HG02870 (cell line): ENCODE measurements around the gene FOXJ2.
"Not testable (repeated sequence)": the region's sequence is repeated elsewhere in the genome, so short reads cannot be mapped to it uniquely, and the experiment has no call there.

Source experiments
- ATAC-seq: cut with Tn5 transposase; IDR thresholded peaks from one replicate; pipeline ENCODE4 v1.9.1; 2021; ENCODE audit warnings: mild to moderate bottlenecking, moderate library complexity; ENCODE audit not compliant: unreplicated experiment

The FOXJ2 gene

GRCh38 chr12:8032242-8033152, at the start of gene FOXJ2:
TSS of gene FOXJ2 (plus strand) at chr12:8032716. CDS start at chr12:8039833, 7,117 bp downstream.
- peak; percentile 60 for ATAC-seq

DNA sequence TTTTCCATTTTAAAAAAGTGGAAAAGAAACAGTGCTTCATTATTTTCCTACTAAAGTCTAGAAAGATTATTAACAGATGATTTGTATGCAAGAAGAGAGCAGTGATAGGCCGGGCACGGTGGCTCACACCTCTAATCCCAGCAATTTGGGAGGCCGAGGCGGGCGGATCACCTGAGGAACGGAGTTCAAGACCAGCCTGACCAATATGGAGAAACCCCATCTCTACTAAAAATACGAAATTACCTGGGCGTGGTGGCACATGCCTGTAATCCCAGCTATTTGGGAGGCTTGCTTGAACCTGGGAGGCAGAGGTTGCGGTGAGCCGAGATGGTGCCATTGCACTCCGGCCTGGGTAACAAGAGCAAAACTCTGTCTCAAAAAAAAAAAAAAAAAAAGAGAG, 49.5 kb upstream of the FOXJ2 start:
- ATAC-seq: not testable (repeated sequence)

DNA sequence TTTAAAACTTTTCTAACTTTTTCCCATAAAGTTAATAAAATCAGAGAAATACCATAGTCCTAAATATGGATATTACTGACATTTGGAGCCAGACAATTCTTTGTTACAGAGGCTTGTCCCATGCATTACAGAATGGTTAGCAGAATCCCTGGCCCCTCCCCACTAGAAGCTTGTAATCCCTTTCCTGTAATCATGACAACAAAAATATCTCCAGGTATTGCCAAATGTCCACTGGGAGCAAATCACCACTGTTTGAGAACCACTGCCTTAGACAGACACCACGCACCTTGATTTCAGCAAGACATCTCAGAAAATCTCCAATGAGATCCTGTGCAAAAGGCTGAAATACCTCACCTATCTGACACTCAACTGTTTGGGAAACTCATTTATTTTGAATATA, 49.1 kb upstream of the FOXJ2 start:
- not testable (repeated sequence) for ATAC-seq

DNA sequence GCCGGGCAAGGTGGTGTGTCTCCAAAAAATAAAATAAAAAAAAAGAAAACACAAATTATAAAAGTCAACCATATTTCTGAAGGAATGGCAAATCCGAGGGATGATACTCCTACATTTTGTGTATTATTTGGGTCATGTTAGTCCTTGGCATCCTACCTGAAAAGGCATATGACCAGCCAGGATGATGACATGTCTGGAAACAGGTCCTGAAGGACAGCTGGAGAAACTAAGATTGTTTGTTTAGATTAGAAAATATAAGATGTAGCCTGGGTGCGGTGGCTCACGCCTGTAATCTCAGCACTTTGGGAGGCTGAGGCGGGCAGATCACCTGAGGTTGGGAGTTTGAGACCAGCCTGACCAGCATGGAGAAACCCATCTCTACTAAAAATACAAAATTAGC, 47.6 kb upstream of the FOXJ2 start:
- no peak for ATAC-seq

- ATAC-seq: no peak
Observed at GRCh38 chr12:7985802-7986418, 46.6 kb upstream of the FOXJ2 start.

- no peak for ATAC-seq
Observed at GRCh38 chr12:7989827-7990491, 42.6 kb upstream of the FOXJ2 start.

DNA sequence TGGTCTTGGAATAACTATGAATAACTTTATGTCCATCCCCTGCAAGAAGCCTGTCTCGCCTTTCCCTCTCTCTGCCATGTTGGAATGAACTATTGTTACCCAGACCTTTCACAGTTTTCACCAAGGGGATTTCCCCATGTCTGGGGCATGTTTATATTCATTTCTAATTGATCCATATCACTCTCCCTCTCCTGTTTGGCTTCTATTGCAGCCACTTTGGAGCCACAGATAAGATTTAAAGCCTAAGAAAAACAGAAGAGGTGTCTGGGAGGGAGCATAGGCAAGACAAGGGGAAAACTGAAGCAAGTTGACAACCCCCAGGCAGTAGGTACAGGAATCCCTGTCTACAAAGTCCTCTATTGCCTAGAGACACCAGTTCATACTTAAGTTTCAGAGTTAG, 41.0 kb upstream of the FOXJ2 start:
- ATAC-seq: no peak

- ATAC-seq: no peak
Observed at GRCh38 chr12:7994731-7995205, 37.7 kb upstream of the FOXJ2 start.

GRCh38 chr12:7995266-7995963, 37.1 kb upstream of the FOXJ2 start:
- ATAC-seq: peak; percentile 94

- not testable (repeated sequence) for ATAC-seq
Observed at GRCh38 chr12:8000827-8001226, 31.7 kb upstream of the FOXJ2 start.

DNA sequence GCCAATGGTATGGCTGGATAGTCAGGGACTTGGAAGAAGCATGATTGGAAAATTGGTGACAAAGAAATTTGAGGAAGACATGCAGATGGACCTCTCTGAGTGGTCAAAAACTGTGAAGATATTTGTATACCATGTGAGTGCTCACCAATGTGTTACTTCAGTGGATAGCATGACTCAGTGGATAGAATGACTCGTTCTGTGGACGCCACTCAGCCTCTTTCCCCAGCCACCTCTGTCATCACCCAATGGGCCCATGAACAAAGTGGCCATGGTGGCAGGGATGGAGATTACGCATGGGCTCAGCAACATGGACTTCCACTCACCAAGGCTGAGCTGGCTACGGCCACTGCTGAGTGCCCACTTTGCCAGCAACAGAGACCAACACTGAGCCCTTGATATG, 31.0 kb upstream of the FOXJ2 start:
- not testable (repeated sequence) for ATAC-seq

- ATAC-seq: not testable (repeated sequence)
Observed at GRCh38 chr12:8004897-8005296, 27.6 kb upstream of the FOXJ2 start.

- no peak for ATAC-seq
Observed at GRCh38 chr12:8011331-8011730, 21.2 kb upstream of the FOXJ2 start.

DNA sequence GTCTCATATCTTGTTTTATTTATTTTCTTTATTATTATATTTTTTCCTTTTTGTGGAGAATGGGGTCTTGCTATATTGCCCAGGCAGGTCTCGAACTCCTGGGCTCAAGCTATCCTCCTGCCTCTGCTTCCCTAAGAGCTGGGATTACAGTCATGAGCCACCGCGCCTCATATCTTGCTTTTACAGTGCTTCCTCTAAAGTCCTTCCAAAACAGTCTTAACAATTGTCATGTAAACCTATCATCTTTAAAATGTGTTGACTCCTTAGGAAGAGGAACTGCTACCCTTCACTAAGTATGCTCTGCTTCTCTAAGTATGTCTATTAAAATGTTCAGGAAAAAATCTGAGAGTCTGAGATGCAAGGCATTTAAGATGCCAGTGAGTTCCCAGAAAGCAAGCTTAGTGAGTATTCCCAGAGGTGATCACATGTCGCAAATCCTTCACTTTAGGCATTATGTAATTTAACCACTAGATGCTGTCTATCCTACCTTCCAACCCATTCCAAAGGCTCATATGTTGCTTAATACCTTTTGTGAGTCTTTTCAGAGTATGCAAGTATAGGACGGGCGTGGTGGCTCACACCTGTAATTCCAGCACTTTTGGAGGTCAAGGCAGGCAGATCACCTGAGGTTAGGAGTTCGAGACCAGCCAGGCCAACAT, 19.7 kb upstream of the FOXJ2 start:
- no peak for ATAC-seq

DNA sequence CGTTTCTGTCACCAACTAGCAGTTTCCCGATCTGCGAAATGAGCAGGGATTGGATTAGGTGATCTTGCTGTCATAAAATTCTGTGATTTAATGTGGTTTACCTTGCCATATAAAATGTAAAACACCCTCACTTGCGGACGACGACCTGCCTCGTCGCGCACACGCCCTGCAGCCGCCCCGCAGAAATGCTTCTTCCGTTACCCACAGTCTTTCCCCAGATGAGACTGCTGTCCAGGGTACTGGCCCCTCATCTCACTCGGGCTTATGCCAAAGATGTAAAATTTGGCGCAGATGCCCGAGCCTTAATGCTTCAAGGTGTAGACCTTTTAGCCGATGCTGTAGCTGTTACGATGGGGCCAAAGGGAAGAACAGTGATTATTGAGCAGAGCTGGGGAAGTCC, 17.7 kb upstream of the FOXJ2 start:
- ATAC-seq: no peak

- not testable (repeated sequence) for ATAC-seq
Observed at GRCh38 chr12:8018213-8018612, 14.3 kb upstream of the FOXJ2 start.

GRCh38 chr12:8018666-8019581, 13.6 kb upstream of the FOXJ2 start:
- ATAC-seq: no peak

DNA sequence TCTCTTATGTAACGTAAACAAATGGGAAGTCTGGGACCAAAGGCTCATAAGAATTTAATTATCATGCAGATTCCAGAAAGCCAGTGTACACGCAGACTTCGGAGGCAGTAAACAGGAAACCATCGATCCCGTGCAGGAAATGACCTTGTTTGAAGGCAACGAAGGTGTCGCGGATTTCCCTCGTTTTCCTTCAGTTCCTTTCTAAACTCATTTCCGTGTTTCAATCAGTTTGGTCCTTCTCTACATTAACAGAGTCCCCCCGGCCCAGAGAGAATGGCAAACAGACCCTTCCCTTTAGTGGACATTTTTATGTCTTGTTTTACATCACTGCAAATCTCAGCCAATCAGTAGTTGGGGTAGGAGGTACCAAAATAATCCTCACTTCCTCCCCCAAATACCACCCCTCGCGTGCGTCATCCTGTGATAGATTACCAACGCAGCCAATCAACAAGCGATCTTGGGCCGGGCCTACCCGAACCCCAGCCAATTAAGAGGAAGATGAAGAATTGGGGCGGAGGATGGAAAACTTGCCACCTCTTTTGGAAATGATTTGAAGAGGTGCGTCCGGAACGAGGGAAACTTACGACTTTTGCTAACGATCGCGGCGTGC, 6.1 kb upstream of the FOXJ2 start:
- peak; percentile 99 for ATAC-seq

- no peak for ATAC-seq
Observed at GRCh38 chr12:8027856-8028255, 4.7 kb upstream of the FOXJ2 start.
